ENCODE results near the gene UROC1.

DNA sequence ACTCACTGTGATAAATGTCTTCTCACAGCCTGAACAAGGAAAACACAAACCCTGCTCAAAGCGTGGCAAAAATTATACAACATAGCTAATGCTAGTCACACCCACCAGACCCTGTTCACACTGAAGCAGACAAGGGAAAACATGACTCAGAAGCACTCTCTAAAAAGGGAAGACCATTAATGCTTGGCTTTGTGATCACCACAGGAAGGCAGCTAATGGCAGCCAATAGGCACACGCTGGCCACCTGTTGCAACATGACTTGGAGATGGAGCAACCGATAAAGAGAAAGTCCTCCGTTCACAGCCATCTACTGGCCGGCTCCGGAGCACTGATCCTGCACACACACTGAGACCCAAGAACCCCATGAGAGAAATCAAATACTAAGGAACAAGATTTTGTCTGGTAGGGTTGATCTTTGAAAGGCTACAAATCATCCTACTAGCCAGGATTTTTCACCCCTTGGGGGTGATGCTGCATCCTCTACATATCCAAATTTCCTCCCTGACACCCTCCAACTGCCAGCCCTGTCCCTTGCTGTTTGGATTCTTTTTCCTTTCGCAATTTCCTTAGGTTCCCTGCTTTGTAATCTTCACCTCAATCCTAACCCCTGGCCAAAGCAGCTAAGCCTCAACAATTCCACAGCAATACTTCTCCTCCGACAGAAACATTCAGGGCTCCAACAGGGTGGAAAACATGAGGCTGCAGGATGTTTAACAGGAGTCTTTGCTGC, 45.1 kb downstream of the UROC1 start:
- TF ChIP-seq, protein P1, sequence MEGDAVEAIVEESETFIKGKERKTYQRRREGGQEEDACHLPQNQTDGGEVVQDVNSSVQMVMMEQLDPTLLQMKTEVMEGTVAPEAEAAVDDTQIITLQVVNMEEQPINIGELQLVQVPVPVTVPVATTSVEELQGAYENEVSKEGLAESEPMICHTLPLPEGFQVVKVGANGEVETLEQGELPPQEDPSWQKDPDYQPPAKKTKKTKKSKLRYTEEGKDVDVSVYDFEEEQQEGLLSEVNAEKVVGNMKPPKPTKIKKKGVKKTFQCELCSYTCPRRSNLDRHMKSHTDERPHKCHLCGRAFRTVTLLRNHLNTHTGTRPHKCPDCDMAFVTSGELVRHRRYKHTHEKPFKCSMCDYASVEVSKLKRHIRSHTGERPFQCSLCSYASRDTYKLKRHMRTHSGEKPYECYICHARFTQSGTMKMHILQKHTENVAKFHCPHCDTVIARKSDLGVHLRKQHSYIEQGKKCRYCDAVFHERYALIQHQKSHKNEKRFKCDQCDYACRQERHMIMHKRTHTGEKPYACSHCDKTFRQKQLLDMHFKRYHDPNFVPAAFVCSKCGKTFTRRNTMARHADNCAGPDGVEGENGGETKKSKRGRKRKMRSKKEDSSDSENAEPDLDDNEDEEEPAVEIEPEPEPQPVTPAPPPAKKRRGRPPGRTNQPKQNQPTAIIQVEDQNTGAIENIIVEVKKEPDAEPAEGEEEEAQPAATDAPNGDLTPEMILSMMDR (conservative IDR thresholded peaks at IDR 0.05; ENCODE audit: low read length) = no peak
- no peak for TF ChIP-seq EZH2phosphoT487 (IDR thresholded peaks at IDR 0.05; ENCODE audit: borderline replicate concordance, low read depth, low read length)

All from OCI-LY7 (cell line).